Omental fat pad (tissue), 4 donors: ENCODE measurements around the gene FASN. TPM values are rescaled to one million over a fixed set of nuclear protein-coding genes. Genes with fewer than 3 reads are reported as not detected.

Source experiments
- ATAC-seq: fragments of 150-250 bp; one replicate; pipeline ENCODE4 v1.9.1; 2016; ENCODE audit warnings: mild to moderate bottlenecking, moderate library complexity; ENCODE audit not compliant: low FRiP score
- DNase-seq: peaks from one replicate; pipeline ENCODE4 v3.0.0-alpha.2; 2019; ENCODE audit warnings: low spot score
- CTCF ChIP-seq, 3 donors: fragments of 450-650 bp; IDR thresholded peaks; one replicate each; pipeline ENCODE4 v1.5.1; 2016 to 2017; ENCODE audit warnings: antibody characterized with exemption in 3 of 3, mild to moderate bottlenecking in 3 of 3, moderate library complexity in 2 of 3
- total RNA-seq, 4 donors: library from RNA; depleted of rRNA; stranded (reverse); fragments of >200 nt; gene quantifications; one replicate each; pipeline ENCODE4 v1.1.0, GENCODE V29; 2016

FASN gene
- total RNA-seq, 4 donors from 2014 or later, result 313 to 1,522 (median 467) TPM

- DNase-seq, result no peak
- TF ChIP-seq CTCF (IDR thresholded peaks at IDR 0.05), result no peak
- ATAC-seq, result no peak
These were observed 61.9 kb downstream of the FASN start for GRCh38 chr17:82035956-82036633.

GRCh38 chr17:82035488-82035887 is 62.5 kb downstream of the FASN start:
- no peak for TF ChIP-seq CTCF (IDR thresholded peaks at IDR 0.05)
- DNase-seq, result no peak
- ATAC-seq, result no peak

GRCh38 chr17:82034371-82035011 is 63.5 kb downstream of the FASN start:
- DNase-seq, result no peak
- ATAC-seq, result no peak
- TF ChIP-seq CTCF (IDR thresholded peaks at IDR 0.05), result no peak

- ATAC-seq (no peak), DNase-seq (no peak)
- no peak for TF ChIP-seq CTCF (IDR thresholded peaks at IDR 0.05)
These were observed 64.5 kb downstream of the FASN start for GRCh38 chr17:82033359-82034085.

GRCh38 chr17:82031885-82032627 is 66.0 kb downstream of the FASN start:
- ATAC-seq (no peak), DNase-seq (no peak)
- TF ChIP-seq CTCF (IDR thresholded peaks at IDR 0.05), result no peak

- no peak for TF ChIP-seq CTCF (IDR thresholded peaks at IDR 0.05)
- DNase-seq, result no peak
- ATAC-seq, result no peak
These were observed 66.6 kb downstream of the FASN start, which contains the start of gene RAC3 for GRCh38 chr17:82031303-82031884. Gene RAC3 (plus strand): TSS chr17:82031678. CDS start chr17:82031762, 84 bp downstream.
